ENCODE data around the gene DMRTC2.

DNA sequence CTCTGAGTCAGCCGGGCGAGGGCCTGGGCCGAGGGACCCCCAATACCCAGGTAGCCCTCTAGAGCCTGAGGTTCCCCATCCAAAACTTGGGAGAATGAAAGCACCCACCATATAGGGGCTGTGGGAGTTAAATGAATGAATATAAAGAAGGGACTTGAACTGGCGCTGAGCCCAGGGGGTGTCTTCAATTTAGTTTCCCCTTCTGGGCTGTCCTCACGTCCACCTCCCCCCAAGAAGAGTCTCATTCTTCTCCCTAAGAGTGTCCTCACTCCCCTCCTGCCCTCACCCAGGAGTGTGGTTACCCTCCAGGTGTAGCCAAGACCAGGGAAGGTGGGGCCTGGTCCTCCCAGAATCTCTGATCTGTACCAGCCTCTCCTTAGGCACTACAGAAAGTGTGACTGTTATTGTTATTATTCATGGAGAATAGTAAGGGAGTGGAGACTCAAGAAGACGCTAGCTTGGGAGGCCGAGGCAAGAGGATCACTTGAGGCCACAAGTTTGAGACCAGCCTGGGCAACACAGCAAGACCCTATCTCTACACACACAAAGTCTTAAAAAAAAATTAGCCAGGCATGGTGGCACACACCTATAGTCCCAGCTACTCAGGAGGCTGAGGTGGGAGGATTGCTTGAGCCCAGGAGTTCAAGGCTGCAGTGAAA lies 35.0 kb downstream of the DMRTC2 start:
- TF ChIP-seq CHD2 (IDR thresholded peaks at IDR 0.05; ENCODE audit: low read length) (no peak), EZH2 (IDR thresholded peaks at IDR 0.05; ENCODE audit: low read depth, low read length, severe bottlenecking) (no peak), POLR2A (IDR thresholded peaks at IDR 0.05; ENCODE audit: control extremely low read depth in 1 of 2, low read depth in 2 of 2, low read length in 2 of 2) (no peak), EP300 (IDR thresholded peaks at IDR 0.05; ENCODE audit: borderline replicate concordance in 1 of 2, low read depth in 2 of 2, low read length in 2 of 2) (no peak)
- TF ChIP-seq, protein P1, sequence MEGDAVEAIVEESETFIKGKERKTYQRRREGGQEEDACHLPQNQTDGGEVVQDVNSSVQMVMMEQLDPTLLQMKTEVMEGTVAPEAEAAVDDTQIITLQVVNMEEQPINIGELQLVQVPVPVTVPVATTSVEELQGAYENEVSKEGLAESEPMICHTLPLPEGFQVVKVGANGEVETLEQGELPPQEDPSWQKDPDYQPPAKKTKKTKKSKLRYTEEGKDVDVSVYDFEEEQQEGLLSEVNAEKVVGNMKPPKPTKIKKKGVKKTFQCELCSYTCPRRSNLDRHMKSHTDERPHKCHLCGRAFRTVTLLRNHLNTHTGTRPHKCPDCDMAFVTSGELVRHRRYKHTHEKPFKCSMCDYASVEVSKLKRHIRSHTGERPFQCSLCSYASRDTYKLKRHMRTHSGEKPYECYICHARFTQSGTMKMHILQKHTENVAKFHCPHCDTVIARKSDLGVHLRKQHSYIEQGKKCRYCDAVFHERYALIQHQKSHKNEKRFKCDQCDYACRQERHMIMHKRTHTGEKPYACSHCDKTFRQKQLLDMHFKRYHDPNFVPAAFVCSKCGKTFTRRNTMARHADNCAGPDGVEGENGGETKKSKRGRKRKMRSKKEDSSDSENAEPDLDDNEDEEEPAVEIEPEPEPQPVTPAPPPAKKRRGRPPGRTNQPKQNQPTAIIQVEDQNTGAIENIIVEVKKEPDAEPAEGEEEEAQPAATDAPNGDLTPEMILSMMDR (IDR thresholded peaks at IDR 0.05; ENCODE audit: control extremely low read depth in 1 of 3, insufficient read depth in 1 of 3, low read depth in 1 of 3, low read length in 3 of 3): no peak
- TF ChIP-seq, protein P2, sequence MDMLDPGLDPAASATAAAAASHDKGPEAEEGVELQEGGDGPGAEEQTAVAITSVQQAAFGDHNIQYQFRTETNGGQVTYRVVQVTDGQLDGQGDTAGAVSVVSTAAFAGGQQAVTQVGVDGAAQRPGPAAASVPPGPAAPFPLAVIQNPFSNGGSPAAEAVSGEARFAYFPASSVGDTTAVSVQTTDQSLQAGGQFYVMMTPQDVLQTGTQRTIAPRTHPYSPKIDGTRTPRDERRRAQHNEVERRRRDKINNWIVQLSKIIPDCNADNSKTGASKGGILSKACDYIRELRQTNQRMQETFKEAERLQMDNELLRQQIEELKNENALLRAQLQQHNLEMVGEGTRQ (IDR thresholded peaks at IDR 0.05; ENCODE audit: low read length): no peak
